ENCODE results near the gene CSNK1A1L.

GRCh38 chr13:37149380-37149779, 43.9 kb upstream of the CSNK1A1L start:
- no peak for TF ChIP-seq CTCF (IDR thresholded peaks at IDR 0.05; ENCODE audit: low read depth, low read length)
- no peak for TF ChIP-seq EZH2phosphoT487 (IDR thresholded peaks at IDR 0.05; ENCODE audit: low read depth)

Data from OCI-LY3 (cell line).